AG09309 (cell line): ENCODE data around the gene PACSIN1.

ENCODE experiments used
- DNase-seq: peaks from one replicate; pipeline ENCODE4 v3.0.0-alpha.2; 2010; ENCODE audit warnings: low read depth
- H3K4me3 ChIP-seq: 2 replicates; pipeline ENCODE4 v1.5.1; 2011; ENCODE audit warnings: mild to moderate bottlenecking, low read depth, low read length, moderate library complexity; ENCODE audit not compliant: control insufficient read depth
- TF ChIP-seq, protein P1 (sequence below): IDR thresholded peaks from 2 replicates; pipeline ENCODE4 v1.5.1; 2011; ENCODE audit warnings: mild to moderate bottlenecking, low read depth, low read length, inconsistent platforms; ENCODE audit not compliant: insufficient read depth, control insufficient read depth; ENCODE audit errors: missing control alignments

Gene PACSIN1

DNA sequence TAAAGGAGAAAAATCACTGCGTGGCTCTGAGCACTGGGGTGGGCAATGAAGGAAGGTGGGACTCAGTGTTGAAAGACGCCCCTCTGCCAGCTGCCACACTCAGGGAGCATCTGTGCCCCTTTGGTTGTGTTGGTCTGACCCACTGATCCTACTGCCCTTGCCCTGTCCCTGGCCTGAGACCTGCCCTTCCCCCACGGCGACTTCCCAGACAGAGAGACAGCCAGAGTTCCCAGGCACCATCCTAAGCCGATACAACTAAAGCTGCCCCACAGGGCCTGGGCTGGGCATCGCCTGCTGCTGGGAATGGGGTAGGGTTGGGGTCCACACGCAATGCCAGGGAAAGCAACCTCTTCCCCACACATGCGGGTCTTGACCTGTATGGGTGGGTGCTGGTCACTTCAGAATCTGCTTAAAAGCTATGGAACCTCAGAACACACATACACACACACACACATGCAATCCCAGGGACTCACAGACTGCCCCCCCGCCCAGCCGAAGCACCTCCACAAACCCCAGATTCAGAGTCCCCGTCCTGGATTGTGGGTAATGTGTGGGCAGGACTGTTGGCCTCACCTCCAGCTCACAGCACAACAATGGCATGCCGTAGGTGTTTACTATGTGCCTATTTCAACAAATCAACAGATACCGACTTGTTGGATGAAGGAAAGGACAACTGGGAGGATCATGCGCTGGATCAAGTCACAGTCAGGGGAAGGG lies 101.1 kb downstream of the PACSIN1 start:
- H3K4me3 ChIP-seq, result no peak overlapping the region
- TF ChIP-seq, protein P1, sequence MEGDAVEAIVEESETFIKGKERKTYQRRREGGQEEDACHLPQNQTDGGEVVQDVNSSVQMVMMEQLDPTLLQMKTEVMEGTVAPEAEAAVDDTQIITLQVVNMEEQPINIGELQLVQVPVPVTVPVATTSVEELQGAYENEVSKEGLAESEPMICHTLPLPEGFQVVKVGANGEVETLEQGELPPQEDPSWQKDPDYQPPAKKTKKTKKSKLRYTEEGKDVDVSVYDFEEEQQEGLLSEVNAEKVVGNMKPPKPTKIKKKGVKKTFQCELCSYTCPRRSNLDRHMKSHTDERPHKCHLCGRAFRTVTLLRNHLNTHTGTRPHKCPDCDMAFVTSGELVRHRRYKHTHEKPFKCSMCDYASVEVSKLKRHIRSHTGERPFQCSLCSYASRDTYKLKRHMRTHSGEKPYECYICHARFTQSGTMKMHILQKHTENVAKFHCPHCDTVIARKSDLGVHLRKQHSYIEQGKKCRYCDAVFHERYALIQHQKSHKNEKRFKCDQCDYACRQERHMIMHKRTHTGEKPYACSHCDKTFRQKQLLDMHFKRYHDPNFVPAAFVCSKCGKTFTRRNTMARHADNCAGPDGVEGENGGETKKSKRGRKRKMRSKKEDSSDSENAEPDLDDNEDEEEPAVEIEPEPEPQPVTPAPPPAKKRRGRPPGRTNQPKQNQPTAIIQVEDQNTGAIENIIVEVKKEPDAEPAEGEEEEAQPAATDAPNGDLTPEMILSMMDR, result no peak
- DNase-seq, result no peak

DNA sequence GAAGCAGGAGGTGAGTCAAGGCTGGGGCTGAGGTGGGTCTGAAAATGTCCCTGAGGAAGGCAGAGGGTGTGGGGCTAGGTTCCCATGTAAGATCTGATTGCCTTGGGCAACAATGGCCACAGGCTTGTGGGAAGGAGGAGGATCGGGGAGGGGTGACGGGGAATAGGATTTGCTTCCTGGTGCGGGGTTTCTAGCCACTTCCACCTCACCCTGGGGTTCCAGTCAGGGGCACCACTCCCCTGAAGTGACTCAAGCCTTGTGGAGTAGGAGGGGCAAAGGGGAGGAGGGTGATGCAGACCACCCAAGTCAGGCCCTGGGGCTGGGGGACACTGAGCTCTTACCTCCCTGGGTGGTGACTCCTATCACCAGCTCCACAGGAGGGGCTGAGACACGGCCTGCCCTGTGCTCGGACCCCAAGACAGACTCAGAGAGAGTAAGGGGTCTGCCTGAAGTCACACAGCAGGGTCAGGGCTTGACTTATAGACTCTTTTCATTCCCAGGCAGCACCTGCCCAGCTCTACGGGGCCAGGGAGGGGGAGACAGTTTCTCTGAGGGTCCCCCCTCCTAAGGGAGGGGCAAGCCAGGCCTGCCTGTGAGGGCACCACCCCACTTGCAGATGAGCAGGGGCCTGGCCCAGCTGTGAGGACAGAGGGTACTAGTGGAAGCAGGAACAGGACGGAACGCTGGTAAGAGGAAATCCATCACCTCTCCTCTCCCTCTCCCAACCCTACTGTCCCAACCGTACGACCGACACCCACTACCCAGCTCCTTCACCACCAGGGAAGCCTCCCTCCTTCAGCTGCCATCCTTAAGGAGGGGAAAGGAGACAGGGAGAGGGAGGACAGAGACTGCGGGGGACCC lies 102.7 kb downstream of the PACSIN1 start:
- H3K4me3 ChIP-seq, result no peak overlapping the region
- TF ChIP-seq, protein P1, result no peak
- DNase-seq, result no peak

DNA sequence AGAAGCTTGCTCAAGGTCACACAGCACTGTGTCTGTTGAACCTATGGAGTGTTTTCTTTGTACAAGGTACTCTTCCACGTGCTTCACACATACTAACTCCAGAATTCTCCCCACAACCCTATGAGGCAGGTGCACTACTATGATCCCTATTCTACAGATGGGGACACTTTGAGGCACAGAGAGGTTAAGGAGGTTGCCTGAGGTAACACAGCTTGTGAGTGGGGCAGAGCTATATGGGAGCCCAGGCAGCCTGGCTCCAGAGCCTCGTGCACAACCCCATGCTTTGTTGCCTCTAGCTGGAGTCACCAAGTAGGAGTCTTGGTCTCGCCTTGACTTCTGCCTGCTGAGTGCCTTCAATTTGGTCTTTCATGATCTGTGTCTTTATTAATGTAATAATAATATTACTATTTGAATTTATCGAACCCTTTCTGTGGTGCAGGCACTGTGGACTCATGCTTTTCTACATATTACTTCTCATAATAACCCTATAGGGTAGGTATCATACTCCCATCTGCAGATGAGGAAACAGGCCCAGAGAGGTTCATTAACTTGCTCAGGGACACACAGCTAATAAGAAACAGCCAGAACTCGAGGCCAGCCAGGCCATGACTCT lies 103.6 kb downstream of the PACSIN1 start:
- TF ChIP-seq, protein P1, result no peak
- no peak for DNase-seq
- no peak overlapping the region for H3K4me3 ChIP-seq

DNA sequence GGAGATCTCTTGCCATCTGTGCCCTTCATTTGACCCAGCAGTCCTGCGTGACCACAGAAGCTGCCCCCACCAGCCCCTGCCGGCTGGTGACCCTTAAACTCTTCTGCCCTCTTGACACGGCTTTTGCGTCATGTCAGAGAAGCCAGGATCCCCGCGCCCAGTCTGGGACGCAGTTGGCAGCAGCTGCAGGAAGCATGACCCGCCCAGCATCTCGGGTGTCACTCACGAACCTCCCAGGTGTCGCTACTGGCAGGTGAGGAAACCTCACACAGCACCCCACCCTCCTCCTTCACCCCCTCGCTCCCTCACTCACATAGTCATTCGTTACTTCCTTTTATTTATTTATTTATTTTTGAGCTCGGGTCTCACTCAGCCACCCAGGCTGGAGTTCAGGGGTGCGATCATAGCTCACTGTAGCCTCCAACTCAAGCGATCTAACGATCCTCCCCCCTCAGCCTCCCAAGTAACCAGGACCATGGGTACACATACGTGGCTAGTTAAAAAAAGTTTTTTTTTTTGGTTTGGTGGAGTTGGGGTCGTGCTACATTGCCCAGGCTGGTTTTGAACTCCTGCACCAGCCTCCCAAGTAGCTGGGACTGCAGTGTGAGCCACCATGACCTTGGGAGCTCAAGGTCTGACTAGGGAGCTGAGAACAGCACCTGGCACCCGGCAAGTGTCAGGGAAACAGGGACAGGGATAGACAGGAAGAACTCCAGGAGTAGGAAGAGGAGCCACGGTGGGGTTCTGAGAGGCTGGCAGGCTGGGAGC lies 104.4 kb downstream of the PACSIN1 start:
- TF ChIP-seq, protein P1, result no peak
- DNase-seq, result no peak
- no peak overlapping the region for H3K4me3 ChIP-seq

DNA sequence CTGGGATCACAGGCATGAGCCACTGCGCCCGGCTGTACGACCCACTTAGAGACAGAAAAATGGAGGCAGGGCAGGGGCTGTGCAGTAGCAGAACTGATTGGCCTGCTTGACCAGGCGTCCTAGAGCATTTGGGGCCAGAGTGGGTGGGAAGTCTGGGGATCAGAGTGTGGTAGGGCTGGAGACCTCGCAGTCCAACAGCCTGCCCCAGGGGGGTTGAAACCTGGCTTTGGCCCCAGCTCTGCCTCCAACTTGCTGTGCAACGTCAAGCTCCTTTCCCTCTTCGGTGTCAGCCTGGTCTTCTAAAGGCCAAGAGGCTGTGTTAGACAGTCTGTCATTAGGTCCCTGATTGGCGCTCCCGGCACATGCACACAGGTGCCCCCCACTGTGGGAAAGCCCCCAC lies 105.5 kb downstream of the PACSIN1 start:
- TF ChIP-seq, protein P1, result no peak
- DNase-seq, result no peak

DNA sequence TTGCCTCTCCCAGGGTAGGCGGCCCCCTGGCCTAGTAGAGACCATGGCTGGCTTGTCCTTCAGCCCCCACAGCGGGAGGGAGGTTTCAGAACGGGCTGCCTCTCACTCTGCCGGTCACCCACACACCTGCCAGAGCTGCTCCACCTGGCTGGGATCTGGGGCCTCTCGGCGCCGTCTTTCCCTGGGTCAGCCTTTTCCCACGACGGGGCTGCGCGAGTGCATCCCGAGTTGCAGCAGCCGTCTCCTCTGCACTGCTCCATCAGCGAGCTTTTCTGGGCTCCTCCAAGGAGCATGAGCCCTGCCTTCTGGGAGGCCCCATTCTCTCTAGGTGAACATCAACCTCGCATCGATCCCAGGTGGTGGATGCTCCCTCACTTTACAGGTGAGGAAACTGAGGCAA lies 106.1 kb downstream of the PACSIN1 start:
- H3K4me3 ChIP-seq, result no peak overlapping the region
- TF ChIP-seq, protein P1, result no peak
- DNase-seq, result no peak

More for the DNA sequence above, 105.5 kb downstream of the PACSIN1 start:
- no peak overlapping the region for H3K4me3 ChIP-seq
